ENCODE data around the gene NFIA.

DNA sequence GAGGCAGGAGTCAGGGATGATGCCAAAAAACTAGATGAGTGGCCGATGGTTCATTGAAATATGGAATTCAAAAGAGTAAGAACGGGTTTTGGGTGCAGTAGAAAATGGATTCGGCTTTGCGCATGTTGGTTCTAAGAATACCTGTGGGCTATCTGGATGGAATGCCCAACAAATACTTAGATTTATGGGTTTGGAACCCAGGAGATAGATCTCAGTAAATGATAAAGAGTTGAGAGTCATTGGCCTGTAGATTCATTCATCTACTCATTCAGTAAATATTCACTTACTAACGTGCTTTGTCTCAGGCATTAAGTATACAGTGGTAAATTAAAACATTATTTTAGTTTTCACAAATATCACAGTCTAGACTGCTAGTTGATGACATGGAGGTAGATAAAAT, 247.7 kb downstream of the NFIA start:
- TF ChIP-seq, protein P1, sequence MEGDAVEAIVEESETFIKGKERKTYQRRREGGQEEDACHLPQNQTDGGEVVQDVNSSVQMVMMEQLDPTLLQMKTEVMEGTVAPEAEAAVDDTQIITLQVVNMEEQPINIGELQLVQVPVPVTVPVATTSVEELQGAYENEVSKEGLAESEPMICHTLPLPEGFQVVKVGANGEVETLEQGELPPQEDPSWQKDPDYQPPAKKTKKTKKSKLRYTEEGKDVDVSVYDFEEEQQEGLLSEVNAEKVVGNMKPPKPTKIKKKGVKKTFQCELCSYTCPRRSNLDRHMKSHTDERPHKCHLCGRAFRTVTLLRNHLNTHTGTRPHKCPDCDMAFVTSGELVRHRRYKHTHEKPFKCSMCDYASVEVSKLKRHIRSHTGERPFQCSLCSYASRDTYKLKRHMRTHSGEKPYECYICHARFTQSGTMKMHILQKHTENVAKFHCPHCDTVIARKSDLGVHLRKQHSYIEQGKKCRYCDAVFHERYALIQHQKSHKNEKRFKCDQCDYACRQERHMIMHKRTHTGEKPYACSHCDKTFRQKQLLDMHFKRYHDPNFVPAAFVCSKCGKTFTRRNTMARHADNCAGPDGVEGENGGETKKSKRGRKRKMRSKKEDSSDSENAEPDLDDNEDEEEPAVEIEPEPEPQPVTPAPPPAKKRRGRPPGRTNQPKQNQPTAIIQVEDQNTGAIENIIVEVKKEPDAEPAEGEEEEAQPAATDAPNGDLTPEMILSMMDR (IDR thresholded peaks at IDR 0.05) = no peak
- TF ChIP-seq POLR2AphosphoS5 (IDR thresholded peaks at IDR 0.05) (no peak), POLR2A (IDR thresholded peaks at IDR 0.05) (no peak), EP300 (IDR thresholded peaks at IDR 0.05) (no peak)
